ENCODE measurements around the gene CCNF. TPM values are rescaled to one million over a fixed set of nuclear protein-coding genes. Genes with fewer than 3 reads are reported as not detected.
A peak's percentile ranks its signal among the peaks of the same experiment; 100 is the strongest.

The CCNF gene
- total and polyA plus RNA-seq, 2 donors from 2014 or later, result 0.77 to 2.9 TPM

DNA sequence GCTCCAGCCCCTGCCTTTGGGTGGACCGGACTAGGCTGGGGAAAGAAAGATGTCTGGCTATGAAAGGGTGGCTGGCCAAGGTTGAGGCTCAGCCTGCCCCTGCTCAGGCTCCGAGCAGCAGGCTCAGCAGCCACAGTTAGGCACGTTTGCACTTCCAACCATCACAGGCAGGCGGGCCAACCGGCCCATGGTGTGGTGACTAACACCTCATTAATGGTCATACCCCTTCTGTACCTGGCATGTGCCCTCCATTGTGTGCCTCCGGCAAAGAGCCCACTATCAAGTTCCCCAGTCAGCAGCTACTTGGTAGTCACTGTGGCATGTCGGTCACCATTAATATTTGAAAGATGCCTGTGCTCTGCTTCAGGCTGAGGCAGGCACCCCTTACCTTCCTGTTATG lies 52.4 kb downstream of the CCNF start:
- Histone ChIP-seq H3K4me1 (ENCODE audit: control insufficient read depth in 2 of 3, insufficient read depth in 2 of 3, low read depth in 1 of 3, low read length in 3 of 3) (peaks cover 0 to 58% (median 20%) of the 10 kb centered on the region in 3 donors), H3K9ac (ENCODE audit: low read length in 3 of 3) (no peak overlapping the region), H3K27ac (ENCODE audit: low read depth in 2 of 2, low read length in 2 of 2) (peak overlapping the region; percentile 75 to 78), H3K9me3 (ENCODE audit: control insufficient read depth in 2 of 3, insufficient read depth in 1 of 3, low read length in 3 of 3) (no peaks in the 10 kb centered on the region), H3K27me3 (ENCODE audit: control insufficient read depth, insufficient read depth, low read length) (no peaks in the 10 kb centered on the region), H3K36me3 (ENCODE audit: control insufficient read depth in 2 of 3, insufficient read depth in 3 of 3, low read length in 3 of 3) (no peaks in the 10 kb centered on the region), H3K4me3 (ENCODE audit: low read length in 3 of 3) (no peak overlapping the region)
- TF ChIP-seq, protein P1, sequence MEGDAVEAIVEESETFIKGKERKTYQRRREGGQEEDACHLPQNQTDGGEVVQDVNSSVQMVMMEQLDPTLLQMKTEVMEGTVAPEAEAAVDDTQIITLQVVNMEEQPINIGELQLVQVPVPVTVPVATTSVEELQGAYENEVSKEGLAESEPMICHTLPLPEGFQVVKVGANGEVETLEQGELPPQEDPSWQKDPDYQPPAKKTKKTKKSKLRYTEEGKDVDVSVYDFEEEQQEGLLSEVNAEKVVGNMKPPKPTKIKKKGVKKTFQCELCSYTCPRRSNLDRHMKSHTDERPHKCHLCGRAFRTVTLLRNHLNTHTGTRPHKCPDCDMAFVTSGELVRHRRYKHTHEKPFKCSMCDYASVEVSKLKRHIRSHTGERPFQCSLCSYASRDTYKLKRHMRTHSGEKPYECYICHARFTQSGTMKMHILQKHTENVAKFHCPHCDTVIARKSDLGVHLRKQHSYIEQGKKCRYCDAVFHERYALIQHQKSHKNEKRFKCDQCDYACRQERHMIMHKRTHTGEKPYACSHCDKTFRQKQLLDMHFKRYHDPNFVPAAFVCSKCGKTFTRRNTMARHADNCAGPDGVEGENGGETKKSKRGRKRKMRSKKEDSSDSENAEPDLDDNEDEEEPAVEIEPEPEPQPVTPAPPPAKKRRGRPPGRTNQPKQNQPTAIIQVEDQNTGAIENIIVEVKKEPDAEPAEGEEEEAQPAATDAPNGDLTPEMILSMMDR (IDR thresholded peaks at IDR 0.05; ENCODE audit: borderline replicate concordance, extremely low read depth, insufficient read depth), result no peak
- intact Hi-C loops (cut with DNase I), result no loop called here
- FAIRE-seq (no peak), DNase-seq (peak in 1 of 5 donors; percentile 80)

DNA sequence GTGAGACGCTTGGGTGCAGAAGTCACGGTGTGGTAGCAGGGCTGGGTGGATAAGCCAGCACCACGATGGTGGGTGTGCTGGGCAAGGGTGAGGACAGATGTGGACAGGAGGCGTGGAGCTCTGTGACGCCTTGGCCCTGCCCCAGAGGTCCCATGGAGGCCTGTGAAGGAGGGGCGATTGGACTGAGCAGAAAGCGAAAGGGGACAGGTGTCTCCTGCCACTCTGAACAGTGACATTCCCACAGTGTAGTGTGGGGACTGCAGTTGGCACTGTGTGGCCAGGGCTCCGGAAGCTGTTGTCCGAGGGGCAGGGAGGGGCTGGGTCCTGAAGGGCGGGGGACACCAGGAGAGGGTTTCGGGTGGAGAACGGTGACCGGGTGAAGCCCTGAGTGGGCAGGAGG lies 53.0 kb downstream of the CCNF start:
- peaks cover under 1 to 61% (median 24%) of the 10 kb centered on the region in 3 donors for H3K4me1 ChIP-seq (ENCODE audit: control insufficient read depth in 2 of 3, insufficient read depth in 2 of 3, low read depth in 1 of 3, low read length in 3 of 3)
- H3K9me3 ChIP-seq (ENCODE audit: control insufficient read depth in 2 of 3, insufficient read depth in 1 of 3, low read length in 3 of 3), result no peaks in the 10 kb centered on the region
- no peak for FAIRE-seq
- peak overlapping the region in 1 of 3 donors; percentile 43 for H3K9ac ChIP-seq (ENCODE audit: low read length in 3 of 3)
- peak overlapping the region; percentile 75 to 78 for H3K27ac ChIP-seq (ENCODE audit: low read depth in 2 of 2, low read length in 2 of 2)
- TF ChIP-seq, protein P1 (IDR thresholded peaks at IDR 0.05; ENCODE audit: borderline replicate concordance, extremely low read depth, insufficient read depth), result no peak
- peak in 2 of 5 donors; percentile 38 to 53 for DNase-seq
- no peaks in the 10 kb centered on the region for H3K27me3 ChIP-seq (ENCODE audit: control insufficient read depth, insufficient read depth, low read length)
- intact Hi-C loops (cut with DNase I), result no loop called here
- no peaks in the 10 kb centered on the region for H3K36me3 ChIP-seq (ENCODE audit: control insufficient read depth in 2 of 3, insufficient read depth in 3 of 3, low read length in 3 of 3)
- peak overlapping the region in 1 of 3 donors; percentile 21 for H3K4me3 ChIP-seq (ENCODE audit: low read length in 3 of 3)

DNA sequence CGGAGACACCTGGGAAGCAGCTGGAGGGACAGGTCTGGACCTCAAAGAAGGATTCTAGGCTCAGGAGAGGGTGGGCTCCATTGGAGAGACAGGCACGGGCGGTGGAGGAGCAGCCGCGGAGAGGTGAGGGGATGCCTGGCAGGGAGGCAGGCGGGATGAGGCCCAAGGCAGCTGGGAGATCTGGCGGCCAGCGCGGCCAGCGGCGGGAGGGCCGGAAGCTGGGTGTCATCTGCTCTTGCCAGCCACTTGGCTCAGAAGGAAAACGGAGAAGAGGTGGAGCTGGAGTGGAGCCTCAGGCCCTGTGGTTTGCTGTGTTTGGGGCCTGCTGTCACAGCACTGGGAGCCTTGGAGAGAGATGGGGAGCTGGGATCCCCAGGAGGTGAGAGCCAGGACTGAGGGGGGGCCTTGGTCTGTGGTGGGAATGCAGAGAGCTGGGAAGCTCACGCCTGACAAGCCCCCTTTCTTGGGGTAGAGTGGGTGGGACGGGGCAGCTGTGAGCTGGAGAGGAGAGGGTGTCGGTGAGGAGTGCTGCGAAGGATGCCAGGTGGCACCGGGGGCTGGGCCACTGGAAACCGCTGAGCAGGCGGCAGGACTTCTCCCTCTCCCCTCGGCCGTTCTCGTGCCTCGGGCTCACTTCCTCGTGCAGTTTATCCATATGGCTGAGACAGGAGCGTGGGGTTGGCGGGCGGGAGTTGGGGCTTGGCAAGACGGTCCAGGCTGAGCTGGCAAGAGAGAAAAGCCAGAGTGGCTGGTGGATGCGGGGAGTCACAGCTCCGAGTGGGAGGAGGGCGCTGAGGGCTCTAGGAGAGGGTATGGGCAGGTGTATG lies 53.7 kb downstream of the CCNF start:
- peak in 4 of 5 donors; percentile 55 to 82 (median 70) for DNase-seq
- H3K4me3 ChIP-seq (ENCODE audit: low read length in 3 of 3), result peak overlapping the region in 1 of 3 donors; percentile 21
- no peak for FAIRE-seq
- H3K4me1 ChIP-seq (ENCODE audit: control insufficient read depth in 2 of 3, insufficient read depth in 2 of 3, low read depth in 1 of 3, low read length in 3 of 3), result peaks cover 2 to 63% (median 20%) of the 10 kb centered on the region in 3 donors
- peak overlapping the region in 2 of 3 donors; percentile 24 to 43 for H3K9ac ChIP-seq (ENCODE audit: low read length in 3 of 3)
- no peaks in the 10 kb centered on the region for H3K36me3 ChIP-seq (ENCODE audit: control insufficient read depth in 2 of 3, insufficient read depth in 3 of 3, low read length in 3 of 3)
- H3K27ac ChIP-seq (ENCODE audit: low read depth in 2 of 2, low read length in 2 of 2), result peak overlapping the region; percentile 75 to 78
- TF ChIP-seq, protein P1 (IDR thresholded peaks at IDR 0.05; ENCODE audit: borderline replicate concordance, extremely low read depth, insufficient read depth), result no peak
- intact Hi-C loops (cut with DNase I), result no loop called here
- no peaks in the 10 kb centered on the region for H3K27me3 ChIP-seq (ENCODE audit: control insufficient read depth, insufficient read depth, low read length)
- H3K9me3 ChIP-seq (ENCODE audit: control insufficient read depth in 2 of 3, insufficient read depth in 1 of 3, low read length in 3 of 3), result no peaks in the 10 kb centered on the region
